Ammon's horn (tissue), 1 donor: Measurements from ENCODE around the gene ACLY.
"Not testable (repeated sequence)": the region's sequence is repeated elsewhere in the genome, so short reads cannot be mapped to it uniquely, and the experiment has no call there.

Source experiments
- DNase-seq: peaks from one replicate; pipeline ENCODE4 v3.0.0-alpha.2; 2016; ENCODE audit warnings: low spot score

Gene ACLY

DNA sequence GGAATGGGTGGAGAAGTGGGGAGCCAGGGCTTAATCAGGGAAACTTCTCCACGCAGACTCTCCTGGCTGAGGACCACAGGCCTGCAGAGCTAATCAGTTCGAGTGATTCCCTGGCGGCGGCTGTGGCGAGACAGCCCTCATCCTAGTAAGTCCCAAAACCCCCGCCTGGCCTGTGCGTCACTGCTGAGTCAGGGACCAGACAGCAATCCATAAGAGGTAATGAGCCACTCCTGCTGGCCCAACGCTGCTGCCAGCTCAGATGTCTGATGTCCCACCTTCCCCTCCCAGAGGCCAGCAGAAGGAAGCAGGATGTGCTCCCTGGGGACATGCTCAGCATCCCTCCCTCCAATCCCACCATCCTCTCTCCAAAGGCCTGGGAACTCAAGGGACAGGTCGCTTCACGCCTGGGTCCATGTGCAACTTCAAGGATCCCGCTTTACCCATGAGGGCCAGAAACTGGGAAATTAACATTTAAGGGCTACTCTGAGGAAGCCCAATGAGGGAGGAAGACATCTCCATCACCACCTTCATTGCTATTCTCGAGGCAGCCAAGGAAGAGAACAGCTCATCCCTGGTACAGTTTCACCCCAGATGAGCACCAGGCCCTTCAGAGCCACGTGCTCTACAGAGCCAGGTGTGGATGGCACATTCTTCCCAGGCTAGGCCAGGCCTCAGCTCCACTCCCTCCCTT, 7.9 kb downstream of the ACLY start:
- no peak for DNase-seq

DNA sequence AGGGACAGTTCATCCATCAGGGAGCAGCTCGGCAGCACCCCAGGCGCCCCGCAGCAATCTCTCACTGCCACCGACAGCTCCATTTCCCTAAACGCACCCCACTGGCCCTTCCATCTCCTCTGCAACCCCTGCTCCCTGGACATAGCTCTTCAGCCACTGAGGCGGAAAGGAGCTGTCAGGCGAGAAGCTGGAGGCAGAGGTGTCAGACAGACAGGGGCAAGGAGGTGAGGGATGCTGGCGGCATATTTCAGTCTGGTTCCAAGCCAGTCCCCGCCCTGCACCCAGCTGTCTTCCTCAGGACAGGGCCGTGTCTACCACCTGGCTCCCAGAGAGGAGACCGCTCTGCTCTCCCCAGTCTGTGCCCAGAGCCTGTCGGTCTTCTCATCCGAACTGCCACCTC, 9.7 kb downstream of the ACLY start:
- DNase-seq: no peak

DNA sequence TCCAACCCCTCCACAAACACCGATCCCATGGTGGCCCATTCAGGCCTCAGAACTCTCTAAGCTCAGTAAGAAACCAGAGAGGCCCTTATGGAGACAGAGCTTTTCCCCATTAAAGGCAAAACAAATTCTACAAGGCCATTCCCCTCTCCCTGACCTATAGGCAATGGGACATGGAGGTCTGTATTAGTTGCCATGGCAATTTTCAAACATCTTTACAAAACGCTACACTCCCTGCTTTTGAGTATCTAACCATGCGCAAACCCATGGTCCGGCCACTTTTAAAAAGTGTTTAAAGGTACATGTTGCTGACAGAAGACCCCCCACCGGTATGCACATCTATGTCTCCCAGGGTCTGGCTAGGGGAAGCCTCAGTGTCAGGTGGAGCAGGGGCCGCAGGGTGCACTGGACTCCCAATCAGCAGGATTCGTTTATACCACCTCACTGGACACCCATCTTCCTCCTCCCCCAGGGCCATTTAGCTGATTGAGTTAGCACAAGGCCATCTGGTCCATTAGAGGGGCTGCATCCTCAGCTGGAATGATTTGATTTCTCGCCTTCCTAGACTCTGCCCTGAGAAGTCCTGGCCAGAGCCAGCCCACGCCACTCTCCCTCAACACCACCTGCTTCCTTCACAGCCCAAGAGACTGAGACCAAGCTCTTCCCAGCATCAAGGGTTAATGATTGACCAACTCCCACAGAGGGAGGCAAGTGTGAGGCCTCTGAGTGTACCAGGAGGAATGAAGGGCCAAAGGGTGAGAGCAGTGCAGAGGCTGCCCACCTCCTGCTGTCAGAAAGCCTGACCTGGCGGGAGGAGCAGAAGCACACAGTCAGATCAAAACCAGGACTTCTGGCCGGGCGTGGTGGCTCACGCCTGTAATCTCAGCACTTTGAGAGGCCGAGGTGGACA, 10.9 kb downstream of the ACLY start:
- DNase-seq: no peak

DNA sequence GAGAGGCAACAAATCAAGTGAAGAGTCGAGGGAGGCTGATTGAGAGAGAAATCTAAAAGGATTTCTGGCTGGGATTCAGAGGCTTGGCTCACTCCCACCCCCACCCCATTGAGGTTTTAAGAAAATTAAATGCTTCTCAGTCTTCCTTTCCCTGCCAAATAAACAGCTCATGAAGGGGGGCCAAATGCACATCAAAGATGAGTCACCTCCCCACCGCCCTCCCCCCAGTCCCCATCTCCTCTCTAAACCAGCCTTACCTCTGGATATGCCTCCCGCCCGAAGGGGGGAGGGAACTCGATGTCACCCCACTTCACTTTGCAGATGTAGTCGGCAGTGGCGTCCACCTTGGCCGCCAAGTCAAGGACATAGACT, 11.6 kb downstream of the ACLY start:
- DNase-seq: no peak

DNA sequence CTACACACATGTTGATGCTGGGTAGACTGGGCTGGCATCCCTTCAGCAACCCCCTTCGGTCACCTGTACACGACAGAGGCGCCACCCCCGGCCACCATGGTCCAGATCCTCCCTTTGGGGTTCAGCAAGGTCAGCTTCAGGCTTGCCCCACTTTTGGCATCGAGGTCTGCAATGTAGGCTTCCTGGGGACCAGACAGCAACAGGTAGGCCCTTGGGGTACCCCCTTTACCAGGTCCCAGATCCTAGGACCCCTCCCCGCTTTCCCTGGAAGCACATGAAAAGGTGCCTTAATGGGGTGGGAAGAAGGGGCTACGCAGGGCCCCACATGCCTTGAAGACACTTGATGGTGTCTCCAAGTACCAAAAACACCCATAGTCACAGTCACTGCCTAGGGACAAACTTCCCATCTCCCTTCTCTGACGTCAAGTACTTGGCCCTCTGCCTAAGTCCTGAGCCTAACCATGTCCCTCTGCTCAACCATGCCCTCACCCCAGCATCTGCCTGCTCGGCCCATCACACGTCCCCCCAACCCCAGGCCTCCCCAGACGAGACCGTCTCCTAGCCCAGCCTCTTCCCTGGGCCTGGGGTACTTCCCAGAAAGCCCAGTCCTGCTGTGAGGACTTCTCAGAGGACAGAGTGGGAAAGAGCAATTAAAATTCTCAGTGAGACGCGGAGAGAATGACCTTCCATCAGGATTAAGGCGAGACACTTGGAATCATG, 12.1 kb downstream of the ACLY start:
- no peak for DNase-seq

DNA sequence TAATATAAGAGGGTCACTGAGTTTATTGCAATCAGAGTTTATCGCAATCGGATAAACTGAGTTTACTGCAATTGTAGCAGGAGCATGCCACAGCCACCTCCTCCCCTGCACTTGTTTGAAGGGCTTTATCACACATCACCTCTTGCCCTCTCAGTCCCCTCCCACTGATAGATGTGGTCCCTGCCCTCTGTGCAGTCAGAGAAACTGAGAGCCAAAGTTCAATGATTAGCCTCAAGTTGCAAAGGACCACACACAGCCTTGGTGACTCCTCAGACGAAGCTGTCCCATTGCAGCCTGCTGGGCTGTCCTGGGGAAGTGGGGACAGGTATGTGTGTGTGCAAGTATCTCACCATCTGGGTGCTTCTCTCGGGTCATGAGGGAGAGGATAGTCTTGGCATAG, 13.6 kb downstream of the ACLY start:
- DNase-seq: no peak

DNA sequence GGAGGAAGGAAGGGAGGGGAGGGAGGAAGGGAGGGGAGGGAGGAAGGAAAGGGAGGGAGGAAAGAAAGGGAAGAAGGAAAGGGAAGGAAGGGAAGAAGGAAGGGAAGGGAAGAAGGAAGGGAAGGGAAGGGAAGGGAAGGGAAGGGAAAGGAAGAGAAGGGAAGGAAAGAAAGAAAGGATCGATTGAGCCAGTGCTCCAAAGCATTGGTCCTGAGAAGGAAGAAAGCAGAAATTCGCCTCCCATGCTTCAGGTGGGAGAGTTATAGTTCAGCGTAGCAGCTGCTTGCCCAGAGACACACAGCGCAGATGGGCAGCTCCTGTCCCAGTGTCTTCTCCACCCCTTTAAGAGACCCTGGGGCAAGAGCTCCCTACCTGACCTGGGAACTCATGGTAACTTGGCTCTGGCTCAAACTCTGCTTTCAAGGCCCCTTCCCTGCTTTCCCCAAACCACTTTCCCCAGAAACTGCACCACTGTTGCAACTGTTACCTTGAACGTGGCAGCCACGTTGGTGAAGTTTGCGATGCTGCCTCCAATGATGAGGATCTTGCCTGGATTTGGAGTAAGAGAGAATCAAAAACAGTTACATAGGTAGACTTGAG, 14.4 kb downstream of the ACLY start:
- no peak for DNase-seq

DNA sequence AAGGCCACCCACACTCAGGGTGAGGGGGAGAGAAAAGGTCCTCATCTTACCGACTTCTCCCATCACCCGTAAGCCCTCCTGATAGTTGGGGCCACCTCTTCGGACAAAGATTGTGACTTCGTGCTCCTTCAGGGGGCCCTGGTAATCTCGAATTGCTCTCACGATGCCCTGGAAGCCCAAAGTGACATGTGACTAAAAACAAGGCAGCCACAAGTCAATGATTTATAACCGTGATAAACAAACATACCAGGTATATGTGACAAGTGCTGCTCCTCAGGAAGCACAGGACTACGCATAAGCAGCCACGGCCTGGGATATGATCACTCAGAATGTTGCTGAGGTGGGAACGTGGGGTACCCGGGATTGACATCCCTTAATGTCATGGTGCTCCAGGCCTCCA, 17.1 kb downstream of the ACLY start:
- no peak for DNase-seq

DNA sequence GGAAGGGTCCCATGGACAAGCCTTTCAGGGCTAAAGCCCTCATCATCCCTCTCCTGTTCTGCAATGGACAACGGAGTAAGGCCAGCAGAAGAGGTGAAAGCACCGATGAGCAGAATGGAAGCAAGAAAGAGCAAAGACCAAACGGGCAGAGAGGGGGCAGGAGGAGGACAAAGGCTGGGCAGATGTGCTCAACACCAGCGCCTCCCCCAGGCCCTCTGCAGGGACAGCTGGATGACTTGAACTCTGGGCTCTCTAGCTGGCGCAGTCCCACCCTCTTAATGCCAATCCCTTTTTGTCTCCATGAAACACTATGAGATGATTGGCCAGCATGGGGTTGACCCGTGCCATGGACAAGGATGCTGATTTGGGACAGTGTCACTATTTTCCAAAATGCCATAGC, 22.0 kb downstream of the ACLY start:
- DNase-seq: no peak

DNA sequence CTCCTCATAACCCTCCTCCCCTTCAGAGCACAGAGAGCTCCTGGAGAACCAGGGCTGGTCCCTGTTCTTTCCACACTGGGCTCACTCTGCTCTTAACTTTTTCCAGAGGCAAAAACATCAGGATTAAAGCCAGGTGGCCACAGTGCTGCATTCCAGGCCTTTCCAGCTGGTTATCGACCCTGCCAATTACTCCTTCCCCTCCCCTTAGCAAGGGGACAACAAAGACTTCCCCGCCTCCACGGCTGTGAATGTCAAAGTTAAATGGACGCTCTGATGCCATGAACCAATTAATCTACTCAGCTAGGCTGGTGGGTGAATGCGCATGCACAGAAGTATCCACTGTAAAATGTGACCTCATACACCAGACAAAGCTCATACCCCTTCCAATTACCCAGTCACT, 23.1 kb downstream of the ACLY start:
- DNase-seq: no peak

DNA sequence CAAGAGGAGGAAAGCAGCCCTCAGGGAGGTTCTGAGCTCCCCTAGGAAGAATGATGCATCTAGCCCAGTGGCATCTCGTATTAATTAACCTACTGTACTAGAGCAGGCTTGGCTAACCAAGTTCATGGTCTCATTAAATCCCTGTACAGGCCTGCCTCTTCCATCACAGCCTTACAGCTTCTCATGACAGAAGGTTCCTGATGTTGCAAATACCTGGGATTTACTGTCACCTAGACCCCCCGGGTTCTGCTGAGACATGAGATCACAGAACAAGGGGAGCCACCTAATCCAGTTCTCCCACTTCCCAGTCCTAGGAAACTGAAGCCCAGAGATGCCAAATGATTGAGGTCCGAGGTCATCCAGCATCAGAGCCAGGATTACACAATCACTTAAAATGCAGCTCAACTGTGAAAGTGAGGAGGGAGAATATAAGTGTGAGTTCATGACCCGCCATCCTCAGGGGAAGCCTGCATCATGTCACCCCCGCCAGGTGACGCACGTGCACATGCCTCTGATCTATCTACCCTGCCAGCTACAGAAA, 23.9 kb downstream of the ACLY start:
- DNase-seq: no peak

DNA sequence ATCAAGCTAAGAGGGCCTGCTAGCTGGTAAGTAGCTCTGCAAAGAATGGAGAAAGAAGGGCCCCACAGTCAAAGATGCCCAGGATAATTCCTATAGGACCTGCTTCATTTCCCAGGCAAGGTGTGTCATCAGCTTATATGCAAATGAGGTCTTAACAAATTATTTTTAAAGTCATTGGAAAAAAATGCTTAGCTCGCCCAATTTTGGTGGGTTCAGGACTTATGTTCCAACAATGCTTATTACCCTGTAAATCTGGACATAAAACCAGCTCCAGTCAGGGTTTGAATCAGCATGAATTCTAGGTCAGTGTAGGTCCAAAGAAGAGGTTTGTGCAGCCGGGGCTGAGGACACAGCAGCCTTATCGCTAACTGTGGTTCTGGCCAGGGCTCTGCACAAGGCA, 25.4 kb downstream of the ACLY start:
- DNase-seq: no peak

DNA sequence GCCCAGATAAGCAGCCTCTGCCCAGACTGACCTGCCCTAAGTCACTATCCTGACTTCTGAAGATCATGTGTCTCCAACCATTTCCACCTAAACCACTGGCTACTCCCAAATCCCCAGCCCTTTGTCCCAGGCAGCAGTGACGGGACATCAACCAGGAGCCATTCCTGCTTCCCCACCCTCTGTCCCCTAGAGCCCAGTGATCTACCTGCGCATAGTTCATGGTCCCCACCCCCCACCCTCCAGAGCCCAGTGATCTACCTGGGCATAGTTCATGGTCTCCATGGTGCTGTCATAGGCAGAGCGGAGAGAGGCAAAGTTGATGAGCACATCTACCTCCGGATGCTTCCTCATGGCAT, 26.8 kb downstream of the ACLY start:
- no peak for DNase-seq

DNA sequence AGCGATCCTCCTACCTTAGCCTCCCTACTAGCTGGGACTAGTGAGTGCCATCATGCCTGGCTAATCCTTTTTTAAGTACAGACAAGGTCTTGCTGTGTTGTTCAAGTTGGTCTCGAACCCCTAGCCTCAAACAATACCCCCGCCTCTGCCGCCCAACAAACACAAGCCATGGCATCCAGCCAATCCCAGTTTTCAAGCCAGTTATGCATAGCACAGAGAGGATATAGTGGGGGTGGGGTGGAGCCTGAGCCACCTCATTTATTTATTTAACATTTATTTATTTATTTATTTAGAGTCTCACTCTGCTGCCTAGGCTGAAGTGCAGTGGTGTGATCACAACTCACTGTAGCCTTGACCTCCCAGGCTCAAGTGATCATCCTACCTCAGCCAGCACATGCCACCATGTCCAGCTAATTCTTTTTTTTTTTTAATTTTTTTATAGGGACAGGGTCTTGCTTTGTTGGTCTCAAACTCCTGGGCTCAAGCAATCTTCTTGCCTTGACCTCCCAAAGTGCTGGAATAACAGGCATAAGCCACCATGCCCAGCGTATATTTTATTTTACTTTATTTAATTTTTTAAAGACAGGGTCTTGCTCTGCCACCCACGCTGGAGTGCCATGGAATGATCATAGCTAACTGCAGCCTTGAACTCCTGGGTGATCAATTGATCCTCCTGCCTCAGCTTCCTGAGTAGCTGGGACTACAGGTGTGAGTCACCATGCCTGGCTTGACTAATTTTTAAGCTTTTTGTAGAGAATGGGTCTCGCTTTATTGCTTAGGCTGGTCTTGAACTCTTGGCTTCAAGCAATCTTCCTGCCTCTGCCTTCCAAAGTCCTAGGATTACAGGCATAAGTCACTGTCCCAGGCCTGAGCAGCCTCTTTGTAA, 27.4 kb downstream of the ACLY start:
- DNase-seq: no peak

DNA sequence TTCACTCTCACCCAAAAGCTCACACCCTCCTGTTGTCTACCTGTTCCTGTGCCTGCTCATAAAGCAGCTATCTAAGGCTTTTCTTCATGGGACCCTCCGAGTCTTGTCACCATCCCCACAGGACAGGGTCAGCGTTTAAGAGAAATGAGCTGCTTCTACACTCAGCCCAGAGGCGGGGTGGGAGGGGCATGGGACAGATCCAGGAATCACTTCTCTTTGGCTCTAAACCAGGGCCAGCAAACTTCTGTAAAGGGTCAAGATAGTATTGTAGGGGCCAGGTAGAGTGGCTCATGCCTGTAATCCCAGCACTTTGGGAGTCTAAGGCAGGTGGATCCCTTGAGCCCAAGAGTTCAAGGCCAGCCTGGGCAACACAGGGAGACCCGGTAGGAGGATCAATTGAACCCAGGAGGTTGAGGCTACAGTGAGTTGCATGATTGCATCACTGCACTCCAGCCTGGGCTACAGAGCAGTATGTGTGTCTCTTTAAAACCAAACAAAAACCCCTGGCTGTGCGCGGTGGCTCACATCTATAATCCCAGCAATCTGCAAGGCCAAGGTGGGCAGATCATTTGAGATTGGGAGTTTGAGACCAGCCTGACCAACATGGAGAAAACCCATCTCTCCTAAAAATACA, 30.3 kb downstream of the ACLY start:
- DNase-seq: no peak

DNA sequence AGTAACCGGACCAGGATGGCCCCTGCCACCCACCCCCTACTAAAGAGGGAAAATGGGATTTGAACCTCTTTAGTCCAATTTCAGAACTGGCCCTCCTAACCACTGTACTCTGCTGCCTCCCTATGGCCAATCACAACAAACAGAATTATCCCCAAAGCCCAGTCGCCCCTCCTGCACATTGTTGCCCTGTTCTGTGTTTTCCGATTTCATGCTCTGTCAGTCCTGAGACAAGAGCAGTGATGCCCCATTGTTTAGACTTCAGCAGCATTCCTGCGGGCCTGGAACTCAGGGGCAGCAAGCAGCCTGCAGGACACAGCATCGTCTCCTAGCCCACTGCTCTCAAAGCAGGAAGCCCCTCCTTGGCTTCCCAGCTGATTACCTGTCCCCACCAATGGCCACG, 33.0 kb downstream of the ACLY start:
- no peak for DNase-seq

DNA sequence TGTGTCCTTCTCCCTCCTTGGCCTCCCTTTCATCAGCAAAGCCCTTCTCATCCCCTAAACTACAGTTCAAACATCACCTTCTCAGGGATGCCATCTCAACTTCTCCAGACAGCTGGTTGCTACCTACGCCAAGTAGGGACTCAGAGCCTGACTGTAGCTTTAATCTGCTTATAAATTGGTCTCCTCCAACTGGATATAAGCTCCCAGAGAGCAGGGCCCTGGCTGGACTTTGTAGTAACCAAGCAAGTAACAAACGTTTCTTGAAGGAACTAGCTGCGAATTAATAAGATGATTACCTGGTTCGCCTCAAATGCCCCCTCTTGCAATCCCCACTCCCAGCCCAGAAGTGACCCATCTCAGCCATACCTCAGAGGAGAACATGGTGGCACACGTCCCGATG, 36.0 kb downstream of the ACLY start:
- DNase-seq: no peak

DNA sequence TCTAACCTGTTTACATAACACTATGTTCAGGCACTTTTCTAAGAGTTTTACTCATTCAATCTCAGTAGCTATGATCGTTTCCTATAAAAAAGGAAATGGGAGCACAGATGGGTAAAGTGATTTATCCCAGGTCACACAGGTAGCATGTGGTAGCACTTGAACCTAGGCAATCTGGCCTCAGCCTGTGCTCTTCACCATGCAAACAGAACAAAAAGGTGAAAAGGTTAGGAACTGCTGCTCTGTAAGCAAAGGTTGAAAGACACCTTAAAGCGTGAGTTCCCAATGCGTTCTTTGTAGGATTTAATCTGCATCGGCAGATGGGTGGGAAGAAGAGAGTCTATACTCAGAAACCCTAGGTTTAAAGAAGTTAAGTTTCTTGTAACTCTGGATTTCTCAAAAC, 38.6 kb downstream of the ACLY start:
- DNase-seq: no peak

DNA sequence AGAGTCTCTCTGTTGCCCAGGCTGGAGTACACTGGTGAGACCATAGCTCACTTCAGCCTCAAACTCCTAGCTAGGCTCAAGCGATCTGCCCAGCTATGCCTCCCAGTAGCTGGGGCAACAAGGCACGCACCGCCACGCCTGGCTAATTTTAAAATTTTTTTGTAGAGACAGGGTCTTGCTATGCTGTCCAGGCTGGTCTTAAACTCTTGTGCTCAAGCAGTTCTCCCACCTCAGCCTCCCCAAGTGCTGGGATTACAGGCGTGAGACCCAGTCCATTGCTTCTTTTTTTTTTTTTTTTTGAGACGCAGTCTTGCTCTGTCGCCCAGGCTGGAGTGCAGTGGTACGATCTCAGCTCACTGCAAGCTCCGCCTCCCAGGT, 44.5 kb downstream of the ACLY start:
- DNase-seq: not testable (repeated sequence)

DNA sequence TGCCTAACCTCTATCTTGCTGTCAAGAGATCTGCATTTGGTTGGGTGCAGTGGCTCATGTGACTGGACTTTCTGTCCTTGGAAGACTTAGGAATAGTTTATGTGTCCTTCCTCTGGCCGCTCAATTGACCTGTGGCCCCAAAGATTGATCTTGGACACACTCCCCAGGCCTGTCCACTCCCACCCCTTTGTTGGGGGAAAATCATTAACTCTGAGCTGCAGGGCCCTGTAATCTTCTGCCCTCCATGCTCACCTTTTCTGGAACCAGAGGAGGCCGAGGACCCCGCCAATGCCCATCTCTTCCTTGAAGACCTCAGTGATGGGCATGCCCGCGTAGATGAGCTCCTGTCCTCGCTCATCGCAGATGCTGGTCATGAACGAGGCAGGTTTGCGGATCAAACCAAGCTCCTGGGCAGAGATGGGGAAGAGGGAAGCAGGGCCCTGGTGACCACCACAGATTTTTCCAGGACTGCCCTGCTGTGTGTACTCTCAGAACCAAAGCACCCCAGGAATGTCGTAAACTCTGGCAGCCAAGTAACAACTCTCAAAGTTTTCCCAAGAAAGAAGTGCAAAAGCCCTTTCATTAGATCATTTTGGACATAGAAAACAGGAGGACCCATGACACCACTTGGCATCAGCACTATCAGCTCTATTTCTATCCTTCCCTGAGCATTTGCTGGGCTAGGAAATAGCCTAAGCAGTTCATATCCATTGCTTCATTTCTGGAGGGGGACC, 45.0 kb downstream of the ACLY start:
- no peak for DNase-seq
